GM23338 (cell line): ENCODE measurements around the gene HSPG2.

ENCODE experiments used
- CREB1 ChIP-seq: fragments of 250-450 bp; sonication (Bioruptor Pico); IDR thresholded peaks from 2 replicates; pipeline ENCODE4 v1.5.0; 2020; ENCODE audit warnings: low read depth, mild to moderate bottlenecking, moderate library complexity
- EZH2 ChIP-seq: fragments of 200-600 bp; sonication (generic); IDR thresholded peaks from one replicate; pipeline ENCODE4 v1.8.0; 2017; ENCODE audit warnings: antibody characterized with exemption, mild to moderate bottlenecking, low read depth; ENCODE audit not compliant: unreplicated experiment
- EZH2phosphoT487 ChIP-seq: fragments of 200-600 bp; sonication (generic); IDR thresholded peaks from one replicate; pipeline ENCODE4 v1.8.1; 2018; ENCODE audit warnings: antibody characterized with exemption; ENCODE audit not compliant: unreplicated experiment
- JUNB ChIP-seq: IDR thresholded peaks from one replicate; pipeline ENCODE4 v1.6.1; 2016; ENCODE audit warnings: antibody characterized with exemption; ENCODE audit not compliant: unreplicated experiment
- POLR2AphosphoS5 ChIP-seq: IDR thresholded peaks from 2 replicates; pipeline ENCODE4 v1.6.1; 2016; ENCODE audit warnings: antibody characterized with exemption, low read depth
- STAT1 ChIP-seq: IDR thresholded peaks from one replicate; pipeline ENCODE4 v1.6.1; 2016; ENCODE audit warnings: antibody characterized with exemption; ENCODE audit not compliant: unreplicated experiment
- ZNF114 ChIP-seq: fragments of 250-450 bp; sonication (Bioruptor Pico); IDR thresholded peaks from 2 replicates; pipeline ENCODE4 v1.5.0; 2020; ENCODE audit warnings: mild to moderate bottlenecking, moderate library complexity
- ZNF331 ChIP-seq: fragments of 250-450 bp; sonication (Bioruptor Pico); IDR thresholded peaks from 2 replicates; pipeline ENCODE4 v1.5.0; 2020; ENCODE audit warnings: low read depth, mild to moderate bottlenecking, moderate library complexity
- TF ChIP-seq, protein P1 (sequence below), 2 experiments: fragments of 200-600 bp in 1 of 2; sonication (generic) in 1 of 2; conservative IDR thresholded peaks; 2 replicates each; pipeline versions ENCODE4 v1.5.1 to v1.6.1; 2016 to 2017; ENCODE audit warnings: antibody characterized with exemption in 2 of 2, low read depth in 2 of 2, mild to moderate bottlenecking in 2 of 2, moderate library complexity in 1 of 2
- TF ChIP-seq, protein P2 (sequence below): IDR thresholded peaks from one replicate; pipeline ENCODE4 v1.6.1; 2018; ENCODE audit warnings: antibody characterized with exemption; ENCODE audit not compliant: unreplicated experiment
- TF ChIP-seq, protein P3 (sequence below): IDR thresholded peaks from 2 replicates; pipeline ENCODE4 v1.6.1; 2016; ENCODE audit warnings: antibody characterized with exemption

DNA sequence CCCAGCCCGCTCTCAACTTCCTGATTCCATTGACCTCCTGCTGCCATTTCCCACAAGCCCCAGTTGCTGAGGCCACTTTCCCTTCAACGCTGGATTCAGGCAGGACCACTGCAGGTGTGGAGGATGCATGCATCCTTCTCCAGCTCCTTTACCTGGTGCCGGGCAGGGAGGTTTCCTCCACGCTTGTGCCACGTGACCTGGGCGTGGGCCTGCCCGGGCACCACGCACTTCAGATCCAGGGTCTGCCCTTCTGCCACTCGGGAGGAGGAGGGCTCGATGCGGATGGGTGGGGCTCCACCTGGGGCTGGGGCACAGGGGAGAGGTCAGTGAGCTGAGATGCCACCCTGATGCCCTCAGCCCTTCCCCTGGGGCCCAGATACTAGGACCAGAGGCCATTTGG, 93.1 kb downstream of the HSPG2 start:
- TF ChIP-seq, protein P1, sequence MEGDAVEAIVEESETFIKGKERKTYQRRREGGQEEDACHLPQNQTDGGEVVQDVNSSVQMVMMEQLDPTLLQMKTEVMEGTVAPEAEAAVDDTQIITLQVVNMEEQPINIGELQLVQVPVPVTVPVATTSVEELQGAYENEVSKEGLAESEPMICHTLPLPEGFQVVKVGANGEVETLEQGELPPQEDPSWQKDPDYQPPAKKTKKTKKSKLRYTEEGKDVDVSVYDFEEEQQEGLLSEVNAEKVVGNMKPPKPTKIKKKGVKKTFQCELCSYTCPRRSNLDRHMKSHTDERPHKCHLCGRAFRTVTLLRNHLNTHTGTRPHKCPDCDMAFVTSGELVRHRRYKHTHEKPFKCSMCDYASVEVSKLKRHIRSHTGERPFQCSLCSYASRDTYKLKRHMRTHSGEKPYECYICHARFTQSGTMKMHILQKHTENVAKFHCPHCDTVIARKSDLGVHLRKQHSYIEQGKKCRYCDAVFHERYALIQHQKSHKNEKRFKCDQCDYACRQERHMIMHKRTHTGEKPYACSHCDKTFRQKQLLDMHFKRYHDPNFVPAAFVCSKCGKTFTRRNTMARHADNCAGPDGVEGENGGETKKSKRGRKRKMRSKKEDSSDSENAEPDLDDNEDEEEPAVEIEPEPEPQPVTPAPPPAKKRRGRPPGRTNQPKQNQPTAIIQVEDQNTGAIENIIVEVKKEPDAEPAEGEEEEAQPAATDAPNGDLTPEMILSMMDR (conservative IDR thresholded peaks at IDR 0.05; ENCODE audit: low read depth in 2 of 2) = no peak
- no peak for TF ChIP-seq POLR2AphosphoS5
- no peak for TF ChIP-seq CREB1 (CRISPR knock-in tag)
- TF ChIP-seq, protein P2, sequence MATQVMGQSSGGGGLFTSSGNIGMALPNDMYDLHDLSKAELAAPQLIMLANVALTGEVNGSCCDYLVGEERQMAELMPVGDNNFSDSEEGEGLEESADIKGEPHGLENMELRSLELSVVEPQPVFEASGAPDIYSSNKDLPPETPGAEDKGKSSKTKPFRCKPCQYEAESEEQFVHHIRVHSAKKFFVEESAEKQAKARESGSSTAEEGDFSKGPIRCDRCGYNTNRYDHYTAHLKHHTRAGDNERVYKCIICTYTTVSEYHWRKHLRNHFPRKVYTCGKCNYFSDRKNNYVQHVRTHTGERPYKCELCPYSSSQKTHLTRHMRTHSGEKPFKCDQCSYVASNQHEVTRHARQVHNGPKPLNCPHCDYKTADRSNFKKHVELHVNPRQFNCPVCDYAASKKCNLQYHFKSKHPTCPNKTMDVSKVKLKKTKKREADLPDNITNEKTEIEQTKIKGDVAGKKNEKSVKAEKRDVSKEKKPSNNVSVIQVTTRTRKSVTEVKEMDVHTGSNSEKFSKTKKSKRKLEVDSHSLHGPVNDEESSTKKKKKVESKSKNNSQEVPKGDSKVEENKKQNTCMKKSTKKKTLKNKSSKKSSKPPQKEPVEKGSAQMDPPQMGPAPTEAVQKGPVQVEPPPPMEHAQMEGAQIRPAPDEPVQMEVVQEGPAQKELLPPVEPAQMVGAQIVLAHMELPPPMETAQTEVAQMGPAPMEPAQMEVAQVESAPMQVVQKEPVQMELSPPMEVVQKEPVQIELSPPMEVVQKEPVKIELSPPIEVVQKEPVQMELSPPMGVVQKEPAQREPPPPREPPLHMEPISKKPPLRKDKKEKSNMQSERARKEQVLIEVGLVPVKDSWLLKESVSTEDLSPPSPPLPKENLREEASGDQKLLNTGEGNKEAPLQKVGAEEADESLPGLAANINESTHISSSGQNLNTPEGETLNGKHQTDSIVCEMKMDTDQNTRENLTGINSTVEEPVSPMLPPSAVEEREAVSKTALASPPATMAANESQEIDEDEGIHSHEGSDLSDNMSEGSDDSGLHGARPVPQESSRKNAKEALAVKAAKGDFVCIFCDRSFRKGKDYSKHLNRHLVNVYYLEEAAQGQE = no peak
- TF ChIP-seq EZH2phosphoT487 = no peak
- no peak for TF ChIP-seq EZH2
- TF ChIP-seq ZNF114 (CRISPR knock-in tag) = no peak
- TF ChIP-seq, protein P3, sequence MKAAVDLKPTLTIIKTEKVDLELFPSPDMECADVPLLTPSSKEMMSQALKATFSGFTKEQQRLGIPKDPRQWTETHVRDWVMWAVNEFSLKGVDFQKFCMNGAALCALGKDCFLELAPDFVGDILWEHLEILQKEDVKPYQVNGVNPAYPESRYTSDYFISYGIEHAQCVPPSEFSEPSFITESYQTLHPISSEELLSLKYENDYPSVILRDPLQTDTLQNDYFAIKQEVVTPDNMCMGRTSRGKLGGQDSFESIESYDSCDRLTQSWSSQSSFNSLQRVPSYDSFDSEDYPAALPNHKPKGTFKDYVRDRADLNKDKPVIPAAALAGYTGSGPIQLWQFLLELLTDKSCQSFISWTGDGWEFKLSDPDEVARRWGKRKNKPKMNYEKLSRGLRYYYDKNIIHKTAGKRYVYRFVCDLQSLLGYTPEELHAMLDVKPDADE = no peak
- no peak for TF ChIP-seq JUNB
- no peak for TF ChIP-seq STAT1
- no peak for TF ChIP-seq ZNF331 (CRISPR knock-in tag)
